Epithelial cell of esophagus (primary cell): ENCODE measurements around the gene MFAP4.

ENCODE experiments used
- DNase-seq: peaks from one replicate; pipeline ENCODE4 v3.0.0; 2010; ENCODE audit warnings: low read depth
- H3K4me3 ChIP-seq: 2 replicates; pipeline ENCODE4 v1.5.1; 2011; ENCODE audit warnings: mild to moderate bottlenecking, low read length, control low read depth
- TF ChIP-seq, protein P1 (sequence below): IDR thresholded peaks from 2 replicates; pipeline ENCODE4 v1.5.1; 2011; ENCODE audit warnings: low read depth, mild to moderate bottlenecking, low read length, control low read depth, inconsistent platforms; ENCODE audit not compliant: insufficient read depth; ENCODE audit errors: missing control alignments

Gene MFAP4

DNA sequence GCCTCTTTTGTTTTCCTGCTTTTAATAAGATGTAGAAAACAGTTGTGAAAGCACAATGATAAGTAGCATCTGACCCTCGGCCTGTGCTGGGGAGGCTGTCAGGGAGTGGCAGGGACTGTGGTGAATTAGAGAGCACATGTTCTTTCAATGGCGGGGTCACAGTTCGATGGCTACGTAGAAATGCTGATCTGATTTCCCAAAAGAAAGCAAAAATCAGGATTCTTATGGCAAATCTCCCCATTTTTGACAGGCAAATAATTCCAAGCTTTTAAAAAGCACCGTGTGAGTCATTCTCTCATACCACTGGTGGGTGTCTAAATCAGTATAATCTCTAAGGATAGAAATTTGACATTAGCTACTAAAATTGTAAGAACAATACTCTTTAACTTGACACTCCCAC, 12.9 kb downstream of the MFAP4 start:
- H3K4me3 ChIP-seq: no peak overlapping the region
- TF ChIP-seq, protein P1, sequence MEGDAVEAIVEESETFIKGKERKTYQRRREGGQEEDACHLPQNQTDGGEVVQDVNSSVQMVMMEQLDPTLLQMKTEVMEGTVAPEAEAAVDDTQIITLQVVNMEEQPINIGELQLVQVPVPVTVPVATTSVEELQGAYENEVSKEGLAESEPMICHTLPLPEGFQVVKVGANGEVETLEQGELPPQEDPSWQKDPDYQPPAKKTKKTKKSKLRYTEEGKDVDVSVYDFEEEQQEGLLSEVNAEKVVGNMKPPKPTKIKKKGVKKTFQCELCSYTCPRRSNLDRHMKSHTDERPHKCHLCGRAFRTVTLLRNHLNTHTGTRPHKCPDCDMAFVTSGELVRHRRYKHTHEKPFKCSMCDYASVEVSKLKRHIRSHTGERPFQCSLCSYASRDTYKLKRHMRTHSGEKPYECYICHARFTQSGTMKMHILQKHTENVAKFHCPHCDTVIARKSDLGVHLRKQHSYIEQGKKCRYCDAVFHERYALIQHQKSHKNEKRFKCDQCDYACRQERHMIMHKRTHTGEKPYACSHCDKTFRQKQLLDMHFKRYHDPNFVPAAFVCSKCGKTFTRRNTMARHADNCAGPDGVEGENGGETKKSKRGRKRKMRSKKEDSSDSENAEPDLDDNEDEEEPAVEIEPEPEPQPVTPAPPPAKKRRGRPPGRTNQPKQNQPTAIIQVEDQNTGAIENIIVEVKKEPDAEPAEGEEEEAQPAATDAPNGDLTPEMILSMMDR: no peak
- no peak for DNase-seq

DNA sequence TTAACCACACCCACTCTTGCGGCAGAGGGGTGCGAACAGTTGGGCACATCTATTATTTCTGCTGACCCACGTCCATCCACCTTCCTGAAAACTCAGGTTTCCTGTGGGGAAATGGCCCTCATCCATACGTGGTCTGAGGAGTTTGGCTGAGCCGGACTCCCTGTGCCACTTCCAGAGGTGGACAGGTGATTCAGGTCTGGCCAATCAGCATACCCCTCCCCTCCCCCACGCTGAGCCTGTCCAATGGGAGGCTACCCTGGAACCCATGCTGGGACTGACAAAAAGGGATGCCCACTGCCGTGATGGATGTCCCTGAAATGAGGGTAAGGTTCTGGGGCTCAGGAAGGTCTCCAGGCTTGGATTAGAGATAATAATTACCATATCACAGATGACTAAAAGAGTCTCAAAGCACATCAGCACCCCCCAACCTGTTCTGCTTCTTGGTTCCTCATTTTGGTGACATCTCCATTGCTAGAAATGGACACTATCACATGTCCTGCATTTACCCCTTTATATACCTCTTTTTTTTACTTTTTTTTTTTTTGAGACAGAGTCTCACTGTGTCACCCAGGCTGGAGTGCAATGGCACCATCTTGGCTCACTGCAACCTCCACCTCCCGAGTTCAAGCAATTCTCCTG, 14.0 kb downstream of the MFAP4 start:
- no peak for DNase-seq
- H3K4me3 ChIP-seq: no peak overlapping the region
- TF ChIP-seq, protein P1: no peak

DNA sequence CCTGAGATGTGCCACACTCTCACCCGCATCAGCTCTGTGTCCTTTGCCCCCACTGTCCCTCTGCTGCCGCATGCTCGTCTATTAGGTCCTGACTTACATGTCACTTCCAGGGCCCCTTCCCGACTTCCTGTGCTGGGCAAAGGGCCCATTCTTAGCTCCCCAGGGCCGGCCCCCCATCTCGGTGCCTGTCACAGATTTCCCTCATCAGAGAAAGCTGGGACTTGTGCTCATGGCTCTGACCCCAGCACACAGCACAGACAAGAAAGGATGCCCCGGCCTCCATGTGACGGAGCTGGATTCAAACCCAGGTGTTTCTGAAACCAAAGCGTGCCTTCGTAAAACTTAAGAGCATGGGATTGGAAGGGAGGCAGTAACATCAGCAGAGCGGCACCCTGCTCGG, 14.6 kb downstream of the MFAP4 start:
- H3K4me3 ChIP-seq: no peak overlapping the region
- TF ChIP-seq, protein P1: no peak
- DNase-seq: no peak

DNA sequence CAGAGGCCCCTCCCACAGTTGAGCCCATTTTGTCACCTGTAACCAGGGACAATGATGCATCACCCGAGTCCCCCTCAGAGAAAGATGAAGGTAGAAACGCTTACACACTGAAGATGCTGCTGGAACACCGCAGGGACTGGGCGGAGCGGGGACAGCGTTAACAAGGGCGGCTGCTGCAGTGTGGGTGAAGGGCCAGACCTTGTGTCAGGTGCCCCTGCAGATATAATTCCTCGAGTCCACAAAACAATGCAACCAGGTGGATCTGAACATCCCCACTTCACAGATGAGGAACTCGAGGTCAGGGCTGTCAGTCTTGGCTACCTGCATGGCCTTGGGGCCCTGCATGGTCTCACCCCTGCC, 15.0 kb downstream of the MFAP4 start:
- no peak for DNase-seq
- H3K4me3 ChIP-seq: no peak overlapping the region
- TF ChIP-seq, protein P1: no peak

DNA sequence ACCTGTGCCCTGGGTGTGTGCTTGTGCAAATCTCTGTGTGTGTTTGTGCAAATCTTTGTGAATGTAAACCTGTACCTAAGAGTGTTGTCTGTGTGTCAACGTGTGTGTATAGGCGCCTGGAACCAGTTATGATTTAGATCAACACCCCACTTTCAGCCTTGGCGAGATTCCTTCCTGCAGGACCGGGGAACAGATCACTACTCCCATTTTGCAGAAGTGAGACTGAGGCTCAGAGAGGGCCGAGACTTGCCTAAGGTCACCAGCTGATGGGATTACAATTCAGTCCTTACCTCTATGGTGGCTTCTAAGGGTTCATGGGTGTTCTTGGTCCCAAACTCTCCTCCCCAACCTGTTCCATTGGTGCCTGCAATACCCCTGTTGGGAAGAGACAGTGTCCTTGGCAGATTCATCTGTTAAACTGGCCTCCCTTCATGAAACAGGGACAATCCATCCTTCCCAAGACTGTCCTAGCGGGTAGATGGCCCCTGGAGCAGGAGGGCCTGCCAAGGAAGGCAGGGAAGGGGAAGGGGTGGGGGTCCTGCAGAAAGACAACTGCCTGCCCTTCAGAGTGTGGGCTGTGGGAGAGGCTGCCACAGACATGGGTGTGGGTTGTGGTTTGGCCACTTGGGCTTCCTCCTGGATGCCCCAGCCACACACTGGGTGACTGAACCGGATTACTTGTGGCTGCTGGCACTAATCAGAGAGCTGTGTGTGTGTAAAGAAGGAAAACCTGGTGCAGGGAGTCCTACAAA, 15.6 kb downstream of the MFAP4 start:
- H3K4me3 ChIP-seq: no peak overlapping the region
- TF ChIP-seq, protein P1: no peak
- no peak for DNase-seq

DNA sequence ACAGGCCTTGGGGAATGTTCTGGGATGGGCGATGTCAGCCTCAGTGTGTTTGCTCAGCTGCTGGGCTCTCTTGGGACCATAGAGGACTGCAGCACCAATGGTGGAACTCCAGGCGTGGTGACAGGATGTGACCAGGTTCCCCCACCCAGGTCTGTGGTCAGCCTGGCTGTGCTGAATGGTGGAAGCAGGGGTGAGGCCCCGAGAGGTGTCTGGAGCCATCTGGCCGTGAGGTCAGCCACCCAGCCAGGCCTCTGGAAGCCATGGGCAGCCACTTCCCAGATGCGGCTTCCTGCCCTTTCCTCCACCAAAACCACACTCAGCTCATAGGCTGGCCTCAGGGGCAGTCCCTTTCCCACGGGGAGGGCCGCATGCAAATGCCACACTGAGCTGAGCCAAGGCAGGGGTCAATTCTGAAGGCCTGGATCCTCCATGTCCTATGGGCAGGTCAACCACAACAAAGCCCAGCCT, 16.5 kb downstream of the MFAP4 start:
- DNase-seq: no peak
- H3K4me3 ChIP-seq: no peak overlapping the region
- TF ChIP-seq, protein P1: no peak
